Nephron progenitor cell (in vitro differentiated cells): Measurements from ENCODE around the gene WDR70.

Experiments used
- DNase-seq: peaks from one replicate; pipeline ENCODE4 v3.0.0; 2021
- H3K27ac Mint-ChIP-seq: 2 replicates; pipeline ENCODE4 v1.8.0; 2021; ENCODE audit warnings: mild to moderate bottlenecking, moderate library complexity, mixed read lengths
- H3K27me3 Mint-ChIP-seq: 2 replicates; pipeline ENCODE4 v1.8.0; 2021; ENCODE audit warnings: mild to moderate bottlenecking, low read depth, mixed read lengths; ENCODE audit not compliant: poor library complexity
- H3K36me3 Mint-ChIP-seq: 2 replicates; pipeline ENCODE4 v1.8.0; 2021; ENCODE audit warnings: low read depth, mixed read lengths
- H3K4me1 Mint-ChIP-seq: 2 replicates; pipeline ENCODE4 v1.8.0; 2021; ENCODE audit warnings: mixed read lengths
- H3K4me3 Mint-ChIP-seq: 2 replicates; pipeline ENCODE4 v1.8.0; 2021; ENCODE audit warnings: mild to moderate bottlenecking, moderate library complexity, mixed read lengths
- H3K9me3 Mint-ChIP-seq: 2 replicates; pipeline ENCODE4 v1.8.0; 2021; ENCODE audit warnings: mild to moderate bottlenecking, moderate library complexity, mixed read lengths
- CTCF ChIP-seq: fragments of 200-600 bp; sonication (generic); IDR thresholded peaks from 2 replicates; pipeline ENCODE4 v1.5.0; 2021; ENCODE audit warnings: antibody characterized with exemption

WDR70 gene

GRCh38 chr5:37519304-37519703, 140.2 kb downstream of the WDR70 start:
- peaks cover 62% of the 10 kb centered on the region for H3K9me3 Mint-ChIP-seq

DNA sequence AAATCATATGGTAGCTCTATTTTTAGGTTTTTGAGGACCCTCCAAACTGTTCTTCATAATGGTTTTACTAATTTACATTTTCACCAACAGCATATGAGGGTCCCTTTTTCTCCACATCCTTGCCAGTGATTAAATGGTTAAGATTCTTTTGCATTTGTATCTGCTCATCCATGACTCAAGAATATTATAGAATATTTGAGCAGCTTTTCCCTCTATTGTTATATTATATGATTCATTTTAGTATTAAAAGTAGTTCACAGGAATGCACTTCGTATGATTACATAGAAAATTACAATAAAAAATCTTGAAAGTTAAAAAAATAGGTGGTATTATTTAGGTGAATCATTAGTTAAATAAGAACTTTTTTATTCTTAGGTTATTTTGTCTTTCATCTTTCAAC, 140.7 kb downstream of the WDR70 start:
- Mint-ChIP-seq H3K4me1 (no peaks in the 10 kb centered on the region), H3K4me3 (no peak overlapping the region), H3K36me3 (peaks cover 79% of the 10 kb centered on the region), H3K27ac (no peak overlapping the region), H3K9me3 (peaks cover 67% of the 10 kb centered on the region), H3K27me3 (peaks cover 7% of the 10 kb centered on the region)
- no peak for TF ChIP-seq CTCF
- no peak for DNase-seq

More at GRCh38 chr5:37519304-37519703, 140.2 kb downstream of the WDR70 start:
- DNase-seq: no peak
- H3K36me3 Mint-ChIP-seq: peaks cover 74% of the 10 kb centered on the region
- TF ChIP-seq CTCF: no peak
- H3K27me3 Mint-ChIP-seq: peaks cover 7% of the 10 kb centered on the region
- no peak overlapping the region for H3K4me3 Mint-ChIP-seq
- H3K4me1 Mint-ChIP-seq: no peaks in the 10 kb centered on the region
- no peak overlapping the region for H3K27ac Mint-ChIP-seq

DNA sequence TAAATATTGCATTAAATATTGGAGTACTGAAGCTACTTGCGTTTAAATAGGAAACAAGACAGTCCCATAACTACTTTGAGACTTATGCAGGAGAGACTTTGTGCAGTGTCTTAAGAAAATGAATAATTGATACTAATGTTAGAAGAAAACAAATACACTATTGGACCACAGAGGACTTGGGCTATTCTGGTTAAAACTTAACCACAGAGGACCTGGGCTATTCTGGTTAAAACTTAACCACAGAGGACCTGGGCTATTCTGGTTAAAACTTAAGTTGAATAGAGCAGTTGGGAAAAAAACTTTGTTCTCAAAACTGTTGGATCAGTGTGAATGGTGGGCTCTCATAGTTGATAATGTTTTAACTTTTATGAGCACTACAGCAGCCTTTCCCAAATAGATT, 141.7 kb downstream of the WDR70 start:
- Mint-ChIP-seq H3K4me3 (no peak overlapping the region), H3K4me1 (no peaks in the 10 kb centered on the region), H3K27me3 (peaks cover 7% of the 10 kb centered on the region), H3K36me3 (peaks cover 89% of the 10 kb centered on the region), H3K27ac (no peak overlapping the region), H3K9me3 (peaks cover 77% of the 10 kb centered on the region)
- no peak for DNase-seq
- TF ChIP-seq CTCF: no peak

DNA sequence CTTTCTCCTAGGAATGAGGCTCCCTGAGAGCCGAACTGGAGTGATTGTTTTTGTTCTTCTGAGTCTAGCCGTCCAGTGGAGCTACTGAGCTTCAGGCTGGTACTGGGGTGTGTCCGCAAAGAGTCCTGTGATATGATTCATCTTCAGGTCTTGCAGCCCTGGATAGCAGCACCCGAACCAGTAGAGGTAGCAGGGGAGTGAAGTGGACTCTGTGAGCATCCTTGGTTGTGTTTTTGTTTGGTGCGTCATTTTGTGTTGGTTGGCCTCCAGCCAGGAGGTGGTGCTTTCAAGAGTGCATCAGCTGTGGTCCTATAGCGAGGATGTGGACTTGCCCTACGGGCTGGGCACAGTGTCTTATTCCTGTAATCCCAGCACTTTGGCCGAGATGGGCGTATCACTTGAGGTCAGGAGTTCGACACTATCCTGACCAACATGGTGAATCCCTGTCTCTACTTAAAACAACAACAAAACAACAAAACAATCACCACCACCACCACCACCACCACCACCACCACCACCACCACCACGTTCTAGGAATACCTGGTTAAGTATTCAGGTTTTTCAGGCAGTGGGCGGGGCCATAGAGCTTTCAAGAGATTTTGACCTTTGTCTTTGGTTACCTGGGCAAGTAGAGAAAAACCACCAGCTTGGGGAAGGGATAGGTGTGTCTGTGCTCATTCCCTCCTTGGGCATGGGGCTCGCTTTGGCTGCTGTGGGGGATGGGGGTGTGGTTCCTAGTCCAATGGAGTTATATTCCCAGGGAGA, 154.0 kb downstream of the WDR70 start:
- TF ChIP-seq CTCF: no peak

GRCh38 chr5:37533851-37534250, 154.7 kb downstream of the WDR70 start:
- Mint-ChIP-seq H3K36me3 (peaks cover 62% of the 10 kb centered on the region), H3K27me3 (no peaks in the 10 kb centered on the region), H3K4me1 (no peaks in the 10 kb centered on the region), H3K4me3 (no peak overlapping the region), H3K9me3 (peaks cover 46% of the 10 kb centered on the region), H3K27ac (no peak overlapping the region)
- TF ChIP-seq CTCF: no peak
- no peak for DNase-seq

More for the DNA sequence above, 154.0 kb downstream of the WDR70 start:
- Mint-ChIP-seq H3K4me3 (no peak overlapping the region), H3K36me3 (peaks cover 64% of the 10 kb centered on the region), H3K4me1 (no peaks in the 10 kb centered on the region), H3K9me3 (peaks cover 53% of the 10 kb centered on the region), H3K27ac (no peak overlapping the region), H3K27me3 (no peaks in the 10 kb centered on the region)
- no peak for DNase-seq

- no peak overlapping the region for H3K27ac Mint-ChIP-seq
- peaks cover 4% of the 10 kb centered on the region for H3K27me3 Mint-ChIP-seq
- H3K36me3 Mint-ChIP-seq: peaks cover 13% of the 10 kb centered on the region
- H3K9me3 Mint-ChIP-seq: no peaks in the 10 kb centered on the region
- no peak for TF ChIP-seq CTCF
- no peaks in the 10 kb centered on the region for H3K4me1 Mint-ChIP-seq
- no peak overlapping the region for H3K4me3 Mint-ChIP-seq
- DNase-seq: no peak
These were observed 160.3 kb downstream of the WDR70 start for GRCh38 chr5:37539459-37539858.
